A172 (cell line): Measurements from ENCODE around the gene CRB3. TPM values are rescaled to one million over a fixed set of nuclear protein-coding genes. Genes with fewer than 3 reads are reported as not detected.

Experiments
- total RNA-seq: library from RNA; depleted of rRNA; stranded (reverse); fragments of >200 nt; shearing (Covaris generic); gene quantifications from 2 replicates; pipeline ENCODE4 v1.2.3, GENCODE V29; 2014; rRNA removed

CRB3 gene
- total RNA-seq, 1 experiment from 2014 or later: not detected

Other genes with a start within 250 kb of the CRB3 start
- 14.4 and 16.1 TPM in 2 replicates for gene MLLT1, start 184.3 kb upstream of the CRB3 start, total RNA-seq
- gene ACER1, start 130.7 kb upstream of the CRB3 start, total RNA-seq: not detected in 2 replicates
- gene CLPP, start 102.7 kb upstream of the CRB3 start, total RNA-seq: 111 and 113 TPM in 2 replicates
- gene ALKBH7, start 91.5 kb upstream of the CRB3 start, total RNA-seq: 63.5 and 66.2 TPM in 2 replicates
- 1.8 and 2.3 TPM in 2 replicates for gene PSPN, start 88.3 kb upstream of the CRB3 start, total RNA-seq
- 76.6 and 93.8 TPM in 2 replicates for gene GTF2F1, start 71.1 kb upstream of the CRB3 start, total RNA-seq
- 100.0 and 131 TPM in 2 replicates for gene KHSRP, start 39.5 kb upstream of the CRB3 start, total RNA-seq
- gene SLC25A41, start 30.5 kb upstream of the CRB3 start, total RNA-seq: 1.7 TPM in 1 of 2 replicates, not detected in the other
- 65.8 and 105 TPM in 2 replicates for gene SLC25A23, start 4.5 kb upstream of the CRB3 start, total RNA-seq
- 0.17 TPM in 1 of 2 replicates, not detected in the other for gene DENND1C, start 17.5 kb downstream of the CRB3 start, total RNA-seq
- 9.1 and 12.6 TPM in 2 replicates for gene TUBB4A, start 38.0 kb downstream of the CRB3 start, total RNA-seq
- gene TNFSF9, start 66.8 kb downstream of the CRB3 start, total RNA-seq: not detected in 2 replicates
- 22.7 and 57.3 TPM in 2 replicates for gene CD70, start 126.9 kb downstream of the CRB3 start, total RNA-seq
- gene TNFSF14, start 205.9 kb downstream of the CRB3 start, total RNA-seq: 0.10 TPM in 1 of 2 replicates, not detected in the other